ENCODE measurements around the gene MMS22L.
A peak's percentile ranks its signal among the peaks of the same experiment; 100 is the strongest.

The MMS22L gene

DNA sequence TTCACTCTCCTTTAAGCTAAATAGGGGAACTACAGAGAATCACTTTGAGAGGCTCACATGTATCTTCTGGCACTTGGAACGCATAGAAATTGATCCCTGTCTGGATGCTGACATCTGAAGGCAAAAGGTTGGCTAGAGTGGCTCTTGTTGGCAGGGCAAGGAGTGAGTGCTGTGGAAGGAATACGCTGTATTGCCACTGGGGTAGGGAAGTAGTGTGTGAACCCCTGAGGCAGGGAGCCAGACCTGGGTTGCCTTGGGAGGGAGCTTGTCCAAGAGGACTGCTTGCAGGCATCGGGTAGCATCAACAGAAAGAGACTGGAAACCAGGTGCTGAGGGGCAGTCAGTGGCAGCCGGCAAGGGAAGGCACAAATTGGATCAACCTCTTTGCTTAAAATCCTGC is 8.9 kb upstream of the MMS22L start:
- TF ChIP-seq, protein P1, sequence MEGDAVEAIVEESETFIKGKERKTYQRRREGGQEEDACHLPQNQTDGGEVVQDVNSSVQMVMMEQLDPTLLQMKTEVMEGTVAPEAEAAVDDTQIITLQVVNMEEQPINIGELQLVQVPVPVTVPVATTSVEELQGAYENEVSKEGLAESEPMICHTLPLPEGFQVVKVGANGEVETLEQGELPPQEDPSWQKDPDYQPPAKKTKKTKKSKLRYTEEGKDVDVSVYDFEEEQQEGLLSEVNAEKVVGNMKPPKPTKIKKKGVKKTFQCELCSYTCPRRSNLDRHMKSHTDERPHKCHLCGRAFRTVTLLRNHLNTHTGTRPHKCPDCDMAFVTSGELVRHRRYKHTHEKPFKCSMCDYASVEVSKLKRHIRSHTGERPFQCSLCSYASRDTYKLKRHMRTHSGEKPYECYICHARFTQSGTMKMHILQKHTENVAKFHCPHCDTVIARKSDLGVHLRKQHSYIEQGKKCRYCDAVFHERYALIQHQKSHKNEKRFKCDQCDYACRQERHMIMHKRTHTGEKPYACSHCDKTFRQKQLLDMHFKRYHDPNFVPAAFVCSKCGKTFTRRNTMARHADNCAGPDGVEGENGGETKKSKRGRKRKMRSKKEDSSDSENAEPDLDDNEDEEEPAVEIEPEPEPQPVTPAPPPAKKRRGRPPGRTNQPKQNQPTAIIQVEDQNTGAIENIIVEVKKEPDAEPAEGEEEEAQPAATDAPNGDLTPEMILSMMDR (IDR thresholded peaks at IDR 0.05; ENCODE audit: insufficient read depth, low read depth, low read length, missing control alignments), result no peak
- DNase-seq (ENCODE audit: low read depth), result no peak
- no peak overlapping the region for H3K4me3 ChIP-seq (ENCODE audit: low read depth, low read length)

DNA sequence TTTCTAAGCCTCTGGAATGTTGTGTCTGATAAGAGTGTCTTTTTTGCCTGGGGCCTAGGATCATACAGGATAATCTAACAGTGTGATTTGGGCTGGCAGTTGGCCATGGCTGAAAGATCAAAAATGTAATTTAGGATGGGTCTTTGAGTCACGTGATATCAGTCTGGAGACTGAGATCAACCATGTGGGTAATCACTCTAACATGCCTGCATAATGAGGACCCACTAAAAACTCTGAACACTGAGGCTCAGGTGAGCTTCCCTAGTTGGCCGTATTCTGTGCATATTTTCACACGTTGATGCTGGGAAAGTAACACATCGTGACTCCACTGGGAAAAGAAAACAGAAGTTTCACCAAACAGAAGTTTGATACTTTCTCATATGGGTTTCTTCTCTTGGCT is 6.3 kb upstream of the MMS22L start:
- no peak for DNase-seq (ENCODE audit: low read depth)
- H3K4me3 ChIP-seq (ENCODE audit: low read depth, low read length), result no peak overlapping the region
- TF ChIP-seq, protein P1 (IDR thresholded peaks at IDR 0.05; ENCODE audit: insufficient read depth, low read depth, low read length, missing control alignments), result no peak

DNA sequence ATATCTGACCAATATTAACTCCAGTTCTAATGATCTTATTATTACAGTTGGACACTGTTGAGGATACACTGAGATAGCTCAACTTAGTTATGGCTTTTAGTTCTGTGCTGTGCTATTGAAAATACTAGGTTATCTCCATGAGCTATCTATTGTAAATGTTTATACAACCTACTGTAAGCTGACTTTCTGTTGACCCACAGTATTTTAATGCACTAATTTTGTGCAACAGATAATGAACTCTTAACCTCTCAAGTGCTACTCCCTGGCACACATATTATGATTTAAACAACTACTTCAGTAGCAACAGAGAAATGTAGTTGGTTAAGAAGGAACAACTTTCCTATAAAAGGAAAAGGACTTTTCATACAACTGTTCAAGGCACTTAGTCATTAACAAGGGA is 5.2 kb upstream of the MMS22L start:
- TF ChIP-seq, protein P1 (IDR thresholded peaks at IDR 0.05; ENCODE audit: insufficient read depth, low read depth, low read length, missing control alignments), result no peak
- no peak for DNase-seq (ENCODE audit: low read depth)
- H3K4me3 ChIP-seq (ENCODE audit: low read depth, low read length), result no peak overlapping the region

DNA sequence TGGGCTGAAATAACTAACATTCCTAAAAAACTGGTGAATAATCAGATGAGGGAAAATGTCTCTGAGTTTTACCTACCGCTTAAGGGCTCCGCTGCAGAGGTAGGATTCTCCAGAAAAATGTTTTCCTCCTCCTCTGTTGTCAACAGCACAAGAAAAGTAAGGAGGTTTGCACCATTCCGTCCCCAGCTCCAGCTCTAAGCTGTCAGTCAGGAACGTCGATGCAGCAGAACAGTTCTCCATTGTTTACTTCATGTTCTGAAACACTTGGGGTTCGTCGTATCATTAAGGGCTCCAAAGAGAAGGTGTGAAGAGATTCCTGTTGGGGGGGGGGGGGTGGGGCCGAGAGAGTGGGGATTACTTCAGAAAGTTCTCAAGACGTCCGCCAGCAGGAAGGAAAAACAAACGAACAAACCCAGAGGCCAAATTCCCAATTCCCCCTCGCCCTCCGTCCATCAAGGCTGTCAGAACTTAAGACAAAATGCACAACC is 734 bp downstream of the MMS22L start:
- no peak for DNase-seq (ENCODE audit: low read depth)
- peak overlapping the region; percentile 69 for H3K4me3 ChIP-seq (ENCODE audit: low read depth, low read length)
- TF ChIP-seq, protein P1 (IDR thresholded peaks at IDR 0.05; ENCODE audit: insufficient read depth, low read depth, low read length, missing control alignments), result no peak

DNA sequence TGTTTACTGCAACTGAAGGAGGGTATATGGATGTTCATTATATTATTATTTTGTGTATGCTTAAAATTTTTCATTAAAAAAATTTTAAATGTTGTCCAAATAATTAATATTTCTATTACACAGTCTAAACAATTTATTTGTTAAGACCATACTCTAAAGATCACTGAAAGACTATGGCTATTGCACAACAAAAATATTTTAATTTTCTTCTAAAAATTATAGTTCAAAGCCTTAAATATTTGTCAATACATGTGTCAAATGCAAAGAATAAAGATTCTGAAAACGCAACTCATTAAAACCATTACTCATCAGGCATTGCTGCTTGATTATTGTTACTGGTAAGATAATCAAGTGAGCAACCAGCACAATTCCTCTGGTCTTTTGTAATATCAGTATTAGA is 2.2 kb downstream of the MMS22L start:
- TF ChIP-seq, protein P1 (IDR thresholded peaks at IDR 0.05; ENCODE audit: insufficient read depth, low read depth, low read length, missing control alignments), result no peak
- no peak for DNase-seq (ENCODE audit: low read depth)
- no peak overlapping the region for H3K4me3 ChIP-seq (ENCODE audit: low read depth, low read length)

DNA sequence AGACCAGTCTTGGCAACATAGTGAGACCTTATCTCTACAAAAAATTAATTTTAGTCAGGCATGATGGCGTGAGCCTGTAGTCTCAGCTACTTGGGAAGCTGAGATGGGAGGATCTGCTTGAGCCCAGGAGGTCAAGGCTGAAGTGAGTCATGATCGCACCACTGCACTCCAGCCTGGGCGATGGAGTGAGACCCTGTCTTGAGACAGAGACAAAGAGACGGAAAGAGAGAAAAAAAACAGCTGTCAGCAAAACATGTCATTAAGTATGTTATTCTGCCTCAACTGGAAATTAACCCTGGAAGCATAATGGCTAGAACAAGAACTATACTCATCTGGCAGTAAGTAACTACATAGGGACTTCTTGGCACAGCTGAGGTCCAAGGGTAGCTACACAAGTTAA is 7.2 kb downstream of the MMS22L start:
- H3K4me3 ChIP-seq (ENCODE audit: low read depth, low read length), result no peak overlapping the region
- TF ChIP-seq, protein P1 (IDR thresholded peaks at IDR 0.05; ENCODE audit: insufficient read depth, low read depth, low read length, missing control alignments), result no peak
- no peak for DNase-seq (ENCODE audit: low read depth)

DNA sequence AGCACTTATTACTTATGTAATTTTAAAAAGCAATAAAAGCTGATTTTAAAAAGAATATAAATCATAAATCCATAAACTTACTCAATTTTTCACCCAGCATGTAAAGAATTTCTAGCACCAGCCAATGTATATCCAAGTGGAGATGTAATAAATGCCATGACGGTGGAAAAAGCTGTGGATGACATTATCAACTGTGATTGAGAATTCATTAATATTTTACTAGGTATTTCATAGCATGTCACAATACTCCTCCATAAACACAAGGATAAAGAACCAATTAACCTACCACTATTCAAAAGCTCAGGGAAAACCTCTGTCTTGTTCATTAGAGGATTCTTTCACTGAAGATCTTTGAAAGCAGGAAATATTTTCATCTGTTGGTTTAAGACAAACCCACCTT is 13.2 kb downstream of the MMS22L start:
- no peak overlapping the region for H3K4me3 ChIP-seq (ENCODE audit: low read depth, low read length)
- TF ChIP-seq, protein P1 (IDR thresholded peaks at IDR 0.05; ENCODE audit: insufficient read depth, low read depth, low read length, missing control alignments), result no peak
- DNase-seq (ENCODE audit: low read depth), result no peak

Data from GM12865 (cell line).